HepG2 (cell line): ENCODE measurements around the gene NKAIN4. TPM values are rescaled to one million over a fixed set of nuclear protein-coding genes. Genes with fewer than 3 reads are reported as not detected.
A peak's percentile ranks its signal among the peaks of the same experiment; 100 is the strongest.

ENCODE experiments used
- ARID5B ChIP-seq: IDR thresholded peaks from 2 replicates; pipeline ENCODE4 v1.4.0; 2020; ENCODE audit warnings: mild to moderate bottlenecking, missing genetic modification reagents
- CBFB ChIP-seq: sonication (generic); formaldehyde crosslinking; IDR thresholded peaks from 2 replicates; pipeline ENCODE4 v1.4.0; 2020; ENCODE audit warnings: missing genetic modification reagents
- CTCF ChIP-seq: sonication (generic); formaldehyde crosslinking; IDR thresholded peaks from 2 replicates; pipeline ENCODE4 v1.5.0; 2020; ENCODE audit warnings: mild to moderate bottlenecking, missing genetic modification reagents, moderate library complexity
- ERF ChIP-seq: IDR thresholded peaks from 2 replicates; pipeline ENCODE4 v1.6.1; 2018; ENCODE audit warnings: missing biosample characterization, missing genetic modification reagents
- FOSL1 ChIP-seq: sonication (generic); formaldehyde crosslinking; IDR thresholded peaks from 2 replicates; pipeline ENCODE4 v1.9.0; 2021; ENCODE audit warnings: missing genetic modification reagents, borderline replicate concordance
- HMGXB4 ChIP-seq, 2 experiments: sonication (generic) in 1 of 2; formaldehyde crosslinking in 1 of 2; IDR thresholded peaks; 2 replicates each; pipeline versions ENCODE4 v1.4.0 to v1.6.1; 2018 to 2020; ENCODE audit warnings: missing genetic modification reagents in 2 of 2, borderline replicate concordance in 1 of 2, low read depth in 1 of 2, mild to moderate bottlenecking in 1 of 2, missing biosample characterization in 1 of 2
- IKZF1 ChIP-seq: fragments of 450-650 bp; IDR thresholded peaks from 2 replicates; pipeline ENCODE4 v1.7.1; 2016
- KDM4B ChIP-seq: sonication (generic); formaldehyde crosslinking; IDR thresholded peaks from 2 replicates; pipeline ENCODE4 v1.4.0; 2020; ENCODE audit warnings: missing genetic modification reagents
- NFYB ChIP-seq: sonication (generic); formaldehyde crosslinking; IDR thresholded peaks from 2 replicates; pipeline ENCODE4 v1.4.0; 2020; ENCODE audit warnings: missing genetic modification reagents
- THAP11 ChIP-seq: IDR thresholded peaks from 2 replicates; pipeline ENCODE4 v1.6.1; 2016; ENCODE audit warnings: missing biosample characterization, missing genetic modification reagents
- ZHX1 ChIP-seq: sonication (generic); formaldehyde crosslinking; IDR thresholded peaks from 2 replicates; pipeline ENCODE4 v1.8.1; 2022; ENCODE audit warnings: low read depth, mild to moderate bottlenecking, missing genetic modification reagents
- ZNF205 ChIP-seq: IDR thresholded peaks from 2 replicates; pipeline ENCODE4 v1.6.1; 2018; ENCODE audit warnings: missing biosample characterization, missing genetic modification reagents
- ZNF335 ChIP-seq: sonication (generic); formaldehyde crosslinking; IDR thresholded peaks from 2 replicates; pipeline ENCODE4 v1.4.0; 2020; ENCODE audit warnings: missing genetic modification reagents
- ZNF598 ChIP-seq: sonication (generic); formaldehyde crosslinking; IDR thresholded peaks from 2 replicates; pipeline ENCODE4 v1.5.1; 2020; ENCODE audit warnings: mild to moderate bottlenecking, missing genetic modification reagents, borderline replicate concordance
- ZNF784 ChIP-seq: sonication (generic); formaldehyde crosslinking; IDR thresholded peaks from 2 replicates; pipeline ENCODE4 v1.5.1; 2020; ENCODE audit warnings: missing genetic modification reagents, mild to moderate bottlenecking, borderline replicate concordance
- polyA plus RNA-seq, 8 experiments: library from polyadenylated mRNA; depleted of rRNA in 3 of 8; stranded (reverse) in 7 of 8; unstranded in 1 of 8; fragments of >200 nt; fragmentation: Illumina TruSeq in 4 of 8; extraction: Trizol in 4 of 8; gene quantifications; 2 replicates each; pipeline versions ENCODE4 v1.2.1 to v1.2.3, GENCODE V29; 2011 to 2016; ENCODE audit warnings: low read depth in 4 of 8, missing spikeins in 1 of 8, mixed read lengths in 1 of 8; ENCODE audit not compliant: insufficient read depth in 1 of 8
- total RNA-seq, 5 experiments: library from RNA; depleted of rRNA; stranded (reverse); fragments of >200 nt; fragmentation: Illumina TruSeq; extraction: Trizol; gene quantifications; 2 replicates each; pipeline ENCODE4 v1.2.3, GENCODE V29; 2016; ENCODE audit warnings: low read depth in 1 of 5

Gene NKAIN4
- total and polyA plus RNA-seq, 2 of the 13 experiments (the other 11 are each of a cell fraction or from before 2014, with no cell fraction given), result not detected

GRCh38 chr20:63223121-63223825 is 31.0 kb downstream of the NKAIN4 start (continued):
- TF ChIP-seq ERF (CRISPR knock-in tag) (peak; percentile 27; the same call in 1 of the 2 replicates), FOSL1 (CRISPR knock-in tag) (no peak), ZNF784 (CRISPR knock-in tag) (no peak), CBFB (no peak), ZHX1 (no peak), THAP11 (CRISPR knock-in tag) (peak; percentile 29; the same call in 1 of the 2 replicates), CTCF (peak; percentile 96), HMGXB4 (CRISPR knock-in tag; IDR thresholded peaks at IDR 0.05; ENCODE audit: borderline replicate concordance in 1 of 2, low read depth in 1 of 2) (peak in 1 of 2 experiments; percentile 27; a peak in 1 of 4 replicates), KDM4B (CRISPR knock-in tag) (peak; percentile 47; the same call in 1 of the 2 replicates), NFYB (CRISPR knock-in tag) (peak; percentile 26; the same call in 1 of the 2 replicates), ARID5B (CRISPR knock-in tag) (0 out of 2 replicates have a peak, but pooled peaks have one; percentile 8), ZNF205 (CRISPR knock-in tag) (no peak), IKZF1 (no peak), ZNF335 (no peak), ZNF598 (0 out of 2 replicates have a peak, but pooled peaks have one; percentile 75)
